H9 (cell line): ENCODE measurements around the gene SHH. TPM values are rescaled to one million over a fixed set of nuclear protein-coding genes. Genes with fewer than 3 reads are reported as not detected.

Experiments used
- DNase-seq: peaks from one replicate; pipeline ENCODE4 v3.0.0-alpha.2; 2017
- H2AFZ ChIP-seq: one replicate; pipeline ENCODE4 v1.6.1; 2013; ENCODE audit warnings: mild to moderate bottlenecking, low read length, control low read depth, moderate library complexity
- H2AK5ac ChIP-seq: 2 replicates; pipeline ENCODE4 v1.6.1; 2013; ENCODE audit warnings: low read length, control low read depth, mixed read lengths; ENCODE audit not compliant: insufficient read length
- H2BK120ac ChIP-seq: one replicate; pipeline ENCODE4 v1.6.1; 2013; ENCODE audit warnings: low read depth, mild to moderate bottlenecking, low read length, control low read depth, inconsistent platforms; ENCODE audit not compliant: poor library complexity, severe bottlenecking
- H2BK12ac ChIP-seq: 2 replicates; pipeline ENCODE4 v1.6.1; 2013; ENCODE audit warnings: low read length, control low read depth, mixed read lengths, low read depth; ENCODE audit not compliant: insufficient read length
- H2BK15ac ChIP-seq: 2 replicates; pipeline ENCODE4 v1.6.1; 2013; ENCODE audit warnings: low read depth, low read length, control low read depth
- H2BK20ac ChIP-seq: one replicate; pipeline ENCODE4 v1.6.1; 2013; ENCODE audit warnings: low read depth, mild to moderate bottlenecking, low read length, control low read depth, inconsistent platforms; ENCODE audit not compliant: poor library complexity, severe bottlenecking
- H2BK5ac ChIP-seq: 2 replicates; pipeline ENCODE4 v1.6.1; 2013; ENCODE audit warnings: low read length, control low read depth, mixed read lengths; ENCODE audit not compliant: insufficient read length
- H3K14ac ChIP-seq: 2 replicates; pipeline ENCODE4 v1.6.1; 2013; ENCODE audit warnings: low read length, control low read depth; ENCODE audit not compliant: insufficient read depth
- H3K18ac ChIP-seq: 2 replicates; pipeline ENCODE4 v1.6.1; 2013; ENCODE audit warnings: low read depth, mild to moderate bottlenecking, mixed read lengths, low read length, control low read depth; ENCODE audit not compliant: insufficient read length
- H3K23ac ChIP-seq: 2 replicates; pipeline ENCODE4 v1.6.1; 2013; ENCODE audit warnings: low read length, control low read depth, mixed read lengths, low read depth; ENCODE audit not compliant: insufficient read length
- H3K23me2 ChIP-seq: 2 replicates; pipeline ENCODE4 v1.6.1; 2013; ENCODE audit warnings: low read depth, mild to moderate bottlenecking, mixed read lengths, low read length, control low read depth; ENCODE audit not compliant: insufficient read length, poor library complexity, severe bottlenecking
- H3K27ac ChIP-seq: 2 replicates; pipeline ENCODE4 v1.5.1; 2013; ENCODE audit warnings: low read length, control low read depth, mixed read lengths, low read depth; ENCODE audit not compliant: insufficient read length
- H3K27me3 ChIP-seq: 2 replicates; pipeline ENCODE4 v1.6.1; 2013; ENCODE audit warnings: low read length, control low read depth, inconsistent platforms; ENCODE audit not compliant: insufficient read depth
- H3K4ac ChIP-seq: 2 replicates; pipeline ENCODE4 v1.6.1; 2013; ENCODE audit warnings: low read depth, mild to moderate bottlenecking, control low read depth, inconsistent platforms, low read length, moderate library complexity
- H3K4me1 ChIP-seq: 2 replicates; pipeline ENCODE4 v1.6.1; 2013; ENCODE audit warnings: low read length, control low read depth, inconsistent platforms; ENCODE audit not compliant: insufficient read depth
- H3K4me2 ChIP-seq: 2 replicates; pipeline ENCODE4 v1.6.1; 2013; ENCODE audit warnings: low read length, control low read depth, mixed read lengths; ENCODE audit not compliant: insufficient read length, insufficient read depth
- H3K56ac ChIP-seq: 2 replicates; pipeline ENCODE4 v1.6.1; 2013; ENCODE audit warnings: low read depth, mild to moderate bottlenecking, mixed read lengths, low read length, control low read depth; ENCODE audit not compliant: insufficient read length
- H3K79me1 ChIP-seq: 2 replicates; pipeline ENCODE4 v1.6.1; 2013; ENCODE audit warnings: low read depth, mild to moderate bottlenecking, moderate library complexity, low read length, control low read depth, inconsistent platforms; ENCODE audit not compliant: insufficient read depth, poor library complexity, severe bottlenecking
- H3K79me2 ChIP-seq: 2 replicates; pipeline ENCODE4 v1.6.1; 2013; ENCODE audit warnings: low read length, control low read depth, inconsistent platforms; ENCODE audit not compliant: insufficient read depth
- H3K9ac ChIP-seq: 2 replicates; pipeline ENCODE4 v1.6.1; 2013; ENCODE audit warnings: low read length, control low read depth, mixed read lengths; ENCODE audit not compliant: insufficient read length; ENCODE audit errors: extremely low read depth
- H3K9me3 ChIP-seq: one replicate; pipeline ENCODE4 v1.6.1; 2013; ENCODE audit warnings: low read depth, low read length, inconsistent platforms; ENCODE audit not compliant: control insufficient read depth
- H3T11ph ChIP-seq: one replicate; pipeline ENCODE4 v1.6.1; 2013; ENCODE audit warnings: mild to moderate bottlenecking, low read length, control low read depth, inconsistent platforms
- H4K20me1 ChIP-seq: one replicate; pipeline ENCODE4 v1.6.1; 2013; ENCODE audit not compliant: control insufficient read depth, insufficient read length, insufficient read depth
- H4K5ac ChIP-seq: 2 replicates; pipeline ENCODE4 v1.6.1; 2013; ENCODE audit warnings: low read depth, mild to moderate bottlenecking, mixed read lengths, low read length, control low read depth; ENCODE audit not compliant: insufficient read length
- H4K8ac ChIP-seq: replicated peaks from 2 replicates; pipeline ENCODE4 v1.6.1; 2013; ENCODE audit warnings: low read length, control low read depth, mixed read lengths, low read depth; ENCODE audit not compliant: insufficient read length
- H4K91ac ChIP-seq: 2 replicates; pipeline ENCODE4 v1.6.1; 2013; ENCODE audit warnings: low read depth, mild to moderate bottlenecking, moderate library complexity, mixed read lengths, low read length, control low read depth; ENCODE audit not compliant: insufficient read length
- H3K27ac Mint-ChIP-seq, 3 experiments: 2 replicates in 2 of 3; 3 replicates in 1 of 3; pipeline ENCODE4 v1.8.0; 2020 to 2021; ENCODE audit warnings: mixed read lengths in 3 of 3, mild to moderate bottlenecking in 1 of 3, moderate library complexity in 1 of 3
- H3K27me3 Mint-ChIP-seq: 2 replicates; pipeline ENCODE4 v1.8.0; 2021; ENCODE audit warnings: low read depth, mild to moderate bottlenecking, moderate library complexity, mixed read lengths
- H3K36me3 Mint-ChIP-seq, 3 experiments: 2 replicates in 2 of 3; 3 replicates in 1 of 3; pipeline ENCODE4 v1.8.0; 2020 to 2021; ENCODE audit warnings: low read depth in 3 of 3, mixed read lengths in 3 of 3; ENCODE audit not compliant: insufficient read depth in 1 of 3
- H3K4me1 Mint-ChIP-seq, 2 experiments: 2 replicates each; pipeline ENCODE4 v1.8.0; 2020; ENCODE audit warnings: mixed read lengths in 2 of 2
- H3K4me3 Mint-ChIP-seq, 2 experiments: 2 replicates in 1 of 2; 3 replicates in 1 of 2; pipeline ENCODE4 v1.8.0; 2020 to 2021; ENCODE audit warnings: mild to moderate bottlenecking in 2 of 2, mixed read lengths in 2 of 2, moderate library complexity in 1 of 2
- H3K9me3 Mint-ChIP-seq, 2 experiments: 2 replicates in 1 of 2; 3 replicates in 1 of 2; pipeline ENCODE4 v1.8.0; 2020; ENCODE audit warnings: mild to moderate bottlenecking in 2 of 2, mixed read lengths in 2 of 2, moderate library complexity in 1 of 2
- WGBS: extraction: QIAGEN DNeasy Blood & Tissue Kit; methylation state at CpG from one replicate; pipeline ENCODE4 v1.1.7; 2013; ENCODE audit warnings: missing lambda C conversion rate, low lambda C conversion rate, mixed read lengths; ENCODE audit not compliant: insufficient read length; ENCODE audit errors: extremely low coverage; 5-methylcytosine and 5-hydroxymethylcytosine counted together
- total RNA-seq: library from RNA; stranded (reverse); gene quantifications from 2 replicates; pipeline ENCODE4 v1.2.1, GENCODE V29; 2021
- TF ChIP-seq, protein P1 (sequence below): fragments of 200-600 bp; sonication (generic); conservative IDR thresholded peaks from 3 replicates; pipeline ENCODE4 v1.8.0; 2021; ENCODE audit warnings: antibody characterized with exemption, mild to moderate bottlenecking

SHH gene
- total RNA-seq, 1 experiment from 2014 or later: 0.07 TPM

DNA sequence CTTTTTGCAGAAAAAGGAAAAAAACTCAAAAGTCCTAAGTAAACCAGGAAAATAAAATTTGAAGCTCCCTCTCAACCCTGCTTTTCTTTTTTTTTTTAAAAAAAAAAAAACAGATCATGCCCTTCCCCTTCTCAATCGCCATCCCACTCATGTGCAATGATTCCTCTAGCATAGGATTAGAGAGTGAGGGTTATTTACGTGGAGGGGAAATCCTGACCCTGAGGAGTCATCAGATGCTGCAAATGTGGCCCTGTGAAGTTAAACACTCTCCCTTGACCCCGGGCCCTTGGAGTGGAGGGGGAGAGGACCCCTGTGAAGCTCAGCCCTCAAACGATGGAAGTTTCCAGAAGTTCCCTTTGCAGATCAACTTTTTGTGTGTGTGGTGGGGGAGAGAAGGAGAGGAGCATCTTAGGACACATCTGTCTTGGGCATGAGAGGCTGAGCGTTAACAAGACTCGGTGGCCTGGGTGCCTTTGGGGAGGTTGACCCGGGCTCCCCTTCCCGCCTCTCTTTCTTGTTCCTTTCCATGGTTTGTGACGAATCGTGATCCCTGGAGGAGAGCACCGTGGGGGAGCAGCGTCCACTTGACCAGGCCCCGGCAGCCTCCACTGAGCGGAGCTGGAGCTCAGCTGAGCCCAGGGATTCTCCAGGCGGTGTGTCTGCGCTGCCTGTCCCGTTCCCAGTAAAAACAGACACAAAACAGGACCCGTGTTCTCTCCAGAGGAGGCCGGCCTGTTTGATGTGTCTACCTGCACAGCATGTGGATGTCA is 1.5 kb upstream of the SHH start:
- no peaks in the 10 kb centered on the region for H3K79me2 ChIP-seq
- no peaks in the 10 kb centered on the region for H3K4me1 ChIP-seq
- H3K18ac ChIP-seq: no peak overlapping the region
- no peak overlapping the region for H3K9ac ChIP-seq
- no peak overlapping the region for H3T11ph ChIP-seq
- TF ChIP-seq, protein P1, sequence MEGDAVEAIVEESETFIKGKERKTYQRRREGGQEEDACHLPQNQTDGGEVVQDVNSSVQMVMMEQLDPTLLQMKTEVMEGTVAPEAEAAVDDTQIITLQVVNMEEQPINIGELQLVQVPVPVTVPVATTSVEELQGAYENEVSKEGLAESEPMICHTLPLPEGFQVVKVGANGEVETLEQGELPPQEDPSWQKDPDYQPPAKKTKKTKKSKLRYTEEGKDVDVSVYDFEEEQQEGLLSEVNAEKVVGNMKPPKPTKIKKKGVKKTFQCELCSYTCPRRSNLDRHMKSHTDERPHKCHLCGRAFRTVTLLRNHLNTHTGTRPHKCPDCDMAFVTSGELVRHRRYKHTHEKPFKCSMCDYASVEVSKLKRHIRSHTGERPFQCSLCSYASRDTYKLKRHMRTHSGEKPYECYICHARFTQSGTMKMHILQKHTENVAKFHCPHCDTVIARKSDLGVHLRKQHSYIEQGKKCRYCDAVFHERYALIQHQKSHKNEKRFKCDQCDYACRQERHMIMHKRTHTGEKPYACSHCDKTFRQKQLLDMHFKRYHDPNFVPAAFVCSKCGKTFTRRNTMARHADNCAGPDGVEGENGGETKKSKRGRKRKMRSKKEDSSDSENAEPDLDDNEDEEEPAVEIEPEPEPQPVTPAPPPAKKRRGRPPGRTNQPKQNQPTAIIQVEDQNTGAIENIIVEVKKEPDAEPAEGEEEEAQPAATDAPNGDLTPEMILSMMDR: no peak
- peaks cover 7% of the 10 kb centered on the region for H3K23me2 ChIP-seq
- H2BK15ac ChIP-seq: no peak overlapping the region
- Mint-ChIP-seq H3K27ac (no peak overlapping the region), H3K4me1 (peaks cover 13 to 50% of the 10 kb centered on the region in 2 experiments), H3K36me3 (no peaks in the 10 kb centered on the region; a peak in 2 of 7 replicates), H3K9me3 (peaks cover 0 to 3% of the 10 kb centered on the region in 2 experiments; a peak in 3 of 5 replicates), H3K27me3 (peaks cover 79% of the 10 kb centered on the region), H3K4me3 (peak overlapping the region in 1 of 2 experiments; percentile 38; a peak in 1 of 5 replicates)
- no peaks in the 10 kb centered on the region for H4K20me1 ChIP-seq
- no peak overlapping the region for H2BK120ac ChIP-seq
- no peak for DNase-seq
- H3K56ac ChIP-seq: no peak overlapping the region
- H2BK5ac ChIP-seq: no peak overlapping the region
- no peak overlapping the region for H4K91ac ChIP-seq
- H2AFZ ChIP-seq: no peak overlapping the region
- H4K8ac ChIP-seq: no peak overlapping the region
- no CpG with 5 or more reads among the region's 19 CpGs for WGBS
- H2BK20ac ChIP-seq: no peak overlapping the region
- no peak overlapping the region for H3K4ac ChIP-seq
- H4K5ac ChIP-seq: no peak overlapping the region
- H2BK12ac ChIP-seq: no peak overlapping the region
- no peak overlapping the region for H3K4me2 ChIP-seq
- H2AK5ac ChIP-seq: no peak overlapping the region
- peaks cover 61% of the 10 kb centered on the region for H3K27me3 ChIP-seq
- H3K79me1 ChIP-seq: no peaks in the 10 kb centered on the region
- no peak overlapping the region for H3K23ac ChIP-seq
- no peaks in the 10 kb centered on the region for H3K9me3 ChIP-seq
- H3K14ac ChIP-seq: no peak overlapping the region
- H3K27ac ChIP-seq: no peak overlapping the region
